ENCODE results near the gene TNFAIP6.
A peak's percentile ranks its signal among the peaks of the same experiment; 100 is the strongest.
"Not testable (repeated sequence)": the region's sequence is repeated elsewhere in the genome, so short reads cannot be mapped to it uniquely, and the experiment has no call there.

TNFAIP6 gene

DNA sequence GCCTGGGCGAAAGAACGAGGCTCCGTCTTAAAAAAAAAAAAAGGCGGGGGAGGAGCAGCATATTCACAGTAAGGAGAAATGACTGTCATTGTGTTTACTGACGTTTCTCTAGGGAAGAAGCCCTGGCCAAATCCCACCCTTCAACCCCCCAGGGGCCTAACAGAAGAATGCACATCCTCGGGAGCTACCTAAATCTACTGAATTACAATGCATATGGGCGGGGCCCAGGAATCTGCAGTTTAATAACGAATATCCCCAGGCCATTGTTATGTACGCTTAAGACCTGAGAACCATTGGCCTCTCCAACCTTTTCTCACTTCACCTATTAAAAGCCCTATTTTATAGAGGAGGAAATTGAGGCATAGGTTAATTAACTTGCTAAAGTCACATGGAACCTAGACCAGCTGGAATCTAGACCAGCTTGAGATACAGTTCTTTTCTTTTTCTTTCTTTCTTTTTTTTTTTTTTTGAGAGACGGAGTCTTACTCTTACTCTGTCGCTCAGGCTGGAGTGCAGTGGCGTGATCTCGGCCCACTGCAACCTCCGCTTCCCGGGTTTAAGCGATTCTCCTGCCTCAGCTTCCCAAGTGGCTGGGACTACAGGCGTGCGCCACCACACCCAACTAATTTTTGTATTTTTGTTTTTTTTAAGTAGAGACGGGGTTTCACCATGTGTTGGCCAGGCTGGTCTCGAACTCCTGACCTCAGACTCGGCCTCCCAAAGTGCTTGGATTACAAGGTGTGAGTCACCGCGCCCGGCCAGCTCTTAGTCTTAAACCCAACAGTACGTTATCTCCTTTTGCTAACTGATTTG lies 51.6 kb downstream of the TNFAIP6 start:
- H3K79me2 ChIP-seq (ENCODE audit: low read length): peaks cover 48% of the 10 kb centered on the region
- peak overlapping the region; percentile 100 for H2AFZ ChIP-seq (ENCODE audit: low read depth, low read length)
- H3K36me3 ChIP-seq (replicated peaks; ENCODE audit: low read depth, low read length): peaks cover 19% of the 10 kb centered on the region
- H3K9ac ChIP-seq (ENCODE audit: low read length): peak overlapping the region; percentile 98
- H3K4me3 ChIP-seq (ENCODE audit: low read length): peak overlapping the region; percentile 98
- no peaks in the 10 kb centered on the region for H3K27me3 ChIP-seq (ENCODE audit: low read depth, low read length)
- H4K20me1 ChIP-seq (ENCODE audit: insufficient read depth, low read length): no peaks in the 10 kb centered on the region
- peaks cover 12% of the 10 kb centered on the region for H3K4me1 ChIP-seq (ENCODE audit: low read length)
- no peaks in the 10 kb centered on the region for H3K9me3 ChIP-seq (ENCODE audit: insufficient read depth, low read length)
- TF ChIP-seq, protein P1, sequence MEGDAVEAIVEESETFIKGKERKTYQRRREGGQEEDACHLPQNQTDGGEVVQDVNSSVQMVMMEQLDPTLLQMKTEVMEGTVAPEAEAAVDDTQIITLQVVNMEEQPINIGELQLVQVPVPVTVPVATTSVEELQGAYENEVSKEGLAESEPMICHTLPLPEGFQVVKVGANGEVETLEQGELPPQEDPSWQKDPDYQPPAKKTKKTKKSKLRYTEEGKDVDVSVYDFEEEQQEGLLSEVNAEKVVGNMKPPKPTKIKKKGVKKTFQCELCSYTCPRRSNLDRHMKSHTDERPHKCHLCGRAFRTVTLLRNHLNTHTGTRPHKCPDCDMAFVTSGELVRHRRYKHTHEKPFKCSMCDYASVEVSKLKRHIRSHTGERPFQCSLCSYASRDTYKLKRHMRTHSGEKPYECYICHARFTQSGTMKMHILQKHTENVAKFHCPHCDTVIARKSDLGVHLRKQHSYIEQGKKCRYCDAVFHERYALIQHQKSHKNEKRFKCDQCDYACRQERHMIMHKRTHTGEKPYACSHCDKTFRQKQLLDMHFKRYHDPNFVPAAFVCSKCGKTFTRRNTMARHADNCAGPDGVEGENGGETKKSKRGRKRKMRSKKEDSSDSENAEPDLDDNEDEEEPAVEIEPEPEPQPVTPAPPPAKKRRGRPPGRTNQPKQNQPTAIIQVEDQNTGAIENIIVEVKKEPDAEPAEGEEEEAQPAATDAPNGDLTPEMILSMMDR (IDR thresholded peaks at IDR 0.05; ENCODE audit: low read depth, low read length): no peak
- no peak for TF ChIP-seq EZH2phosphoT487 (IDR thresholded peaks at IDR 0.05; ENCODE audit: low read depth)
- H3K4me2 ChIP-seq (ENCODE audit: low read length): peak overlapping the region; percentile 95
- peak overlapping the region; percentile 76 for H3K27ac ChIP-seq (ENCODE audit: low read length)

DNA sequence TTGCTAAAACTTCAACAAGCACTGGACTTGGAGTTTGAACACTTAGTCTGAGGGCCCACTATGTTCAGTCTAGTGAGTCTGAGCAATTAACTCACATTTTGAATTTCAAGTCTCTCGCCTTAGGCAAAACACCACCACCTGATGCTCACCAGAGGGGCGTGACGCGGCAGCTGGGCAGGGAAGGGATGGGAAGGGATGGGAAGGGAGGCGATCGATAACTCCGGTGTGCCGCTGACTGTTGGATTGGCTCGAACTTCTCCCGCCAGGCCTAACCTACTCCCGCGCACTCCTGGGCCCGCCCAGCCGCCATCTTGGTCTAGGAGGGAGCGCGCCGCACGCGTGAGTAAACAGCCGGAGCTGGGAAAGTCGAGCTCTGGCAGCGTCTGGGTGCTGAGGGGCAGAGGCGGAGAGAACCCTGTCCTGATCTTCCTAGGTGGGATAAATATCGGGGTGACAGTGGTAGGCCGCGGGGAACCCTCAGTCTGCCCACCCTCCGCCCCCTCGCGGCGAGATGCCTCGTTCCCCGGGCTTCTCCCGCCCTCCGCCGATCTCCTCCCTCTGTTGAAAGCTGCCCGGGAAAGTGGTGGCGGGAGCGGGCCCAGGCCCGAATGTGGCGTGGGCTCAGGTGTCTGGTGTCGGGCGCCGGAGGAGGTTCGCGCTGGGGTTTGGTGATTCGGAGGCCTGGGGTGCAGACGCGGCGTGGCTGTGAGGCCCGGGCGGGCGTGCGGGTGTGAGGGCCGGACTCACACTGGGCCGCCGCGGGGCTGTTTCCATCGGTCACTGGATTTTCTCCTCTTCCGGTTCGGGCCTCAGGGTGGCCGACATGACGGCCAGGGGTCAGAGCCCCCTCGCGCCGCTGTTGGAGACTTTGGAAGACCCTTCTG lies 52.5 kb downstream of the TNFAIP6 start, which contains the start of gene RIF1:
Gene RIF1 (plus strand): TSS at position 302 of the 884 bp plus-strand sequence. CDS start 522 bp downstream, at position 824.
- TF ChIP-seq, protein P1 (IDR thresholded peaks at IDR 0.05; ENCODE audit: low read depth, low read length): peak; percentile 63
- TF ChIP-seq EZH2phosphoT487 (IDR thresholded peaks at IDR 0.05; ENCODE audit: low read depth): no peak

DNA sequence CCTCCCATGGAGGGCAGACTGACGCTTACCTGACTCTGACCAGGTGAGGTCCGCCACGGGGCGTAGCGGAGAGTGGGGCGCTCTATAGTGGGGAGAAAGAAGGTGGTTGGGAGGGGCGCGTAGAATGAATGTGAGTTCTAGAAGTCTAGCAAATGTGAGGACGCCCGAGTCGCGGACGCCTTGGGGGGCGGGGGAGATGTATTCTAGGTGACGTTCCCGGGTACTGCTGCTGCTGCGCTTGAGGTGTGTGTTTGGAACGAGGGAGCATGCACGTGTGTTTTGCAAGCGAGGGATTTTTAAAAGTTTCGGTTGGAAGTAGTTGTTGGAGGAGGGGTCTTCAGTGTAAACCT lies 53.1 kb downstream of the TNFAIP6 start:
- peak overlapping the region; percentile 98 for H3K4me3 ChIP-seq (ENCODE audit: low read length)
- peak overlapping the region; percentile 98 for H3K9ac ChIP-seq (ENCODE audit: low read length)
- H3K4me2 ChIP-seq (ENCODE audit: low read length): peak overlapping the region; percentile 95
- no peaks in the 10 kb centered on the region for H4K20me1 ChIP-seq (ENCODE audit: insufficient read depth, low read length)
- H3K79me2 ChIP-seq (ENCODE audit: low read length): peaks cover 60% of the 10 kb centered on the region
- H3K27me3 ChIP-seq (ENCODE audit: low read depth, low read length): no peaks in the 10 kb centered on the region
- peak overlapping the region; percentile 100 for H2AFZ ChIP-seq (ENCODE audit: low read depth, low read length)
- TF ChIP-seq, protein P1 (IDR thresholded peaks at IDR 0.05; ENCODE audit: low read depth, low read length): no peak
- no peak for TF ChIP-seq EZH2phosphoT487 (IDR thresholded peaks at IDR 0.05; ENCODE audit: low read depth)
- peaks cover 12% of the 10 kb centered on the region for H3K4me1 ChIP-seq (ENCODE audit: low read length)
- peaks cover 24% of the 10 kb centered on the region for H3K36me3 ChIP-seq (replicated peaks; ENCODE audit: low read depth, low read length)
- H3K9me3 ChIP-seq (ENCODE audit: insufficient read depth, low read length): no peaks in the 10 kb centered on the region
- H3K27ac ChIP-seq (ENCODE audit: low read length): peak overlapping the region; percentile 76

More for the DNA sequence above, 52.5 kb downstream of the TNFAIP6 start, which contains the start of gene RIF1:
- peaks cover 24% of the 10 kb centered on the region for H3K36me3 ChIP-seq (replicated peaks; ENCODE audit: low read depth, low read length)
- peak within 1 kb of the TSS; percentile 95 for H3K4me2 ChIP-seq (ENCODE audit: low read length)
- peak within 1 kb of the TSS; percentile 100 for H2AFZ ChIP-seq (ENCODE audit: low read depth, low read length)
- H4K20me1 ChIP-seq (ENCODE audit: insufficient read depth, low read length): no peaks in the 10 kb centered on the region
- H3K4me1 ChIP-seq (ENCODE audit: low read length): peaks cover 12% of the 10 kb centered on the region
- peak within 1 kb of the TSS; percentile 98 for H3K4me3 ChIP-seq (ENCODE audit: low read length)
- no peaks in the 10 kb centered on the region for H3K27me3 ChIP-seq (ENCODE audit: low read depth, low read length)
- peak within 1 kb of the TSS; percentile 76 for H3K27ac ChIP-seq (ENCODE audit: low read length)
- H3K9ac ChIP-seq (ENCODE audit: low read length): peak within 1 kb of the TSS; percentile 98
- H3K79me2 ChIP-seq (ENCODE audit: low read length): peaks cover 56% of the 10 kb centered on the region
- no peaks in the 10 kb centered on the region for H3K9me3 ChIP-seq (ENCODE audit: insufficient read depth, low read length)

DNA sequence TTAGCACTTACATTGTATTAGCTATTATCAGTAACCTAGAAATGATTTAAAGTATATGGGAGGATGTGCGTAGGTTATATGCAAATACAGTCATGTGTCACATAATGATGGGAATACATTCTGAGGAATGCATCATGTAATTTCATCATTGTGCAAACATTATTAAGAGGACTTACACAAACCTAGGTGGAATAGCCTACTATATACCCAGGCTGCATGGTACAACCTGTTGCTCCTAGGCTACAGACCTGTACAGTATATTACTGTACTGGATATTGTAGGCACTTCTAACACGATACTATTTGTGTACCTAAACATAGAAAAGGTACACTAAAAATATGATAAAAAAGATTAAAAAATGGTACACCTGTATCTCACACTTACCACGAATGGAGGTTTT lies 60.3 kb downstream of the TNFAIP6 start:
- Histone ChIP-seq H3K4me3 (ENCODE audit: low read length) (no peak overlapping the region), H3K79me2 (ENCODE audit: low read length) (peaks cover 87% of the 10 kb centered on the region), H3K4me2 (ENCODE audit: low read length) (no peak overlapping the region), H3K9me3 (ENCODE audit: insufficient read depth, low read length) (no peaks in the 10 kb centered on the region), H3K27ac (ENCODE audit: low read length) (no peak overlapping the region), H3K9ac (ENCODE audit: low read length) (no peak overlapping the region), H4K20me1 (ENCODE audit: insufficient read depth, low read length) (peaks cover 10% of the 10 kb centered on the region; the same call in 1 of the 2 replicates), H2AFZ (ENCODE audit: low read depth, low read length) (no peak overlapping the region), H3K27me3 (ENCODE audit: low read depth, low read length) (no peaks in the 10 kb centered on the region), H3K36me3 (replicated peaks; ENCODE audit: low read depth, low read length) (peaks cover 60% of the 10 kb centered on the region), H3K4me1 (ENCODE audit: low read length) (no peaks in the 10 kb centered on the region)
- TF ChIP-seq EZH2phosphoT487 (IDR thresholded peaks at IDR 0.05; ENCODE audit: low read depth): no peak
- TF ChIP-seq, protein P1 (IDR thresholded peaks at IDR 0.05; ENCODE audit: low read depth, low read length): no peak

DNA sequence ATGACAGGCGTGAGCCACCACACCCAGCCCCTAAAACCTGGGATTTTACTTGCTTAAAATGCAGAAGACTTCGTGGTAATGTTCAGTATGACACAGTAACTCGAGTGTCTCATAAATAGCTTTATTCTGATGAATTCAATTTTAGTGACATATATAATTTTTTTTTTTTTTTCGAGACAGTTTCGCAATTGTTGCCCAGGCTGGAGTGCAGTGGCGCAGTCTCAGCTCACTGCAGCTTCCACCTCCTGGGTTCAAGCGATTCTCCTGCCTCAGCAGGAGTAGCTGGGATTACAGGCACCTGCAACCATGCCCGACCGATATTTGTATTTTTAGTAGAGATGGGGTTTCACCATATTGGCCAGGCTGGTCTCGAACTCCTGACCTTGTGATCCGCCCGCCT lies 64.3 kb downstream of the TNFAIP6 start:
- not testable (repeated sequence) for H3K9ac ChIP-seq (ENCODE audit: low read length); H3K4me2 ChIP-seq (ENCODE audit: low read length); H3K4me1 ChIP-seq (ENCODE audit: low read length); H3K27me3 ChIP-seq (ENCODE audit: low read depth, low read length); H3K4me3 ChIP-seq (ENCODE audit: low read length); H2AFZ ChIP-seq (ENCODE audit: low read depth, low read length); H3K9me3 ChIP-seq (ENCODE audit: insufficient read depth, low read length); H4K20me1 ChIP-seq (ENCODE audit: insufficient read depth, low read length); H3K27ac ChIP-seq (ENCODE audit: low read length)
- peaks cover 91% of the 10 kb centered on the region for H3K79me2 ChIP-seq (ENCODE audit: low read length)
- H3K36me3 ChIP-seq (replicated peaks; ENCODE audit: low read depth, low read length): peaks cover 49% of the 10 kb centered on the region

Measured in OCI-LY3 (cell line).